ELR (cell line): Measurements from ENCODE around the gene VKORC1.

Source experiments
- DNase-seq: peaks from one replicate; pipeline ENCODE4 v3.0.0-alpha.2; 2015; ENCODE audit warnings: low read depth

The VKORC1 gene

GRCh38 chr16:31063495-31063842, 31.1 kb downstream of the VKORC1 start:
- no peak for DNase-seq

GRCh38 chr16:31061813-31062440, 32.7 kb downstream of the VKORC1 start:
- DNase-seq, result no peak

GRCh38 chr16:31061126-31061812, 33.3 kb downstream of the VKORC1 start:
- DNase-seq, result no peak

GRCh38 chr16:31055613-31056012, 39.0 kb downstream of the VKORC1 start:
- DNase-seq, result no peak

- peak; percentile 98 for DNase-seq
These were observed 42.5 kb downstream of the VKORC1 start for GRCh38 chr16:31052114-31052513.

GRCh38 chr16:31050280-31051030, 44.1 kb downstream of the VKORC1 start:
- no peak for DNase-seq

GRCh38 chr16:31043898-31044481, 50.6 kb downstream of the VKORC1 start:
- no peak for DNase-seq

- DNase-seq, result no peak
These were observed 51.2 kb downstream of the VKORC1 start for GRCh38 chr16:31043352-31043751.

GRCh38 chr16:31042866-31043265, 51.7 kb downstream of the VKORC1 start:
- no peak for DNase-seq
